Upper lobe of left lung (tissue), 6 donors: ENCODE measurements around the gene S100A8. TPM values are rescaled to one million over a fixed set of nuclear protein-coding genes. Genes with fewer than 3 reads are reported as not detected.

ENCODE experiments used
- ATAC-seq, 2 donors: fragments of 200-7000 bp; cut with Tn5 transposase; one replicate each; pipeline ENCODE4 v1.9.1; 2022; ENCODE audit warnings: mild to moderate bottlenecking in 2 of 2, moderate library complexity in 2 of 2; ENCODE audit not compliant: low FRiP score in 2 of 2
- DNase-seq, 2 donors: peaks; one replicate each; pipeline ENCODE4 v3.0.0-alpha.2; 2019 to 2020
- H3K27ac ChIP-seq, 4 donors: fragments of 200-600 bp; sonication (generic); one replicate each; pipeline ENCODE4 v1.5.1; 2016 to 2019
- H3K27me3 ChIP-seq, 4 donors: fragments of 200-600 bp; sonication (generic); one replicate each; pipeline ENCODE4 v1.5.1; 2017 to 2019
- H3K36me3 ChIP-seq, 4 donors: fragments of 200-600 bp; sonication (generic); one replicate each; pipeline ENCODE4 v1.5.1; 2016 to 2019
- H3K4me1 ChIP-seq, 4 donors: fragments of 200-600 bp; sonication (generic); one replicate each; pipeline ENCODE4 v1.5.1; 2018 to 2019
- H3K4me3 ChIP-seq, 4 donors: fragments of 200-600 bp; sonication (generic); one replicate each; pipeline ENCODE4 v1.5.1; 2017 to 2019; ENCODE audit warnings: mild to moderate bottlenecking in 2 of 4, moderate library complexity in 1 of 4
- H3K9me3 ChIP-seq, 4 donors: fragments of 200-600 bp; sonication (generic); one replicate each; pipeline ENCODE4 v1.5.1; 2018 to 2019
- CTCF ChIP-seq, 6 experiments: fragments of 450-650 bp in 4 of 6; fragments of 200-600 bp in 2 of 6; sonication (generic) in 2 of 6; IDR thresholded peaks; one replicate each; pipeline ENCODE4 v1.5.1; 2016 to 2019; ENCODE audit warnings: antibody characterized with exemption in 6 of 6
- EP300 ChIP-seq, 4 donors: sonication (generic); formaldehyde crosslinking; IDR thresholded peaks; one replicate each; pipeline ENCODE4 v1.5.1; 2017; ENCODE audit warnings: antibody characterized with exemption in 4 of 4, control low read depth in 2 of 4
- POLR2A ChIP-seq, 4 donors: fragments of 450-650 bp; IDR thresholded peaks; one replicate each; pipeline ENCODE4 v1.5.1; 2016 to 2017; ENCODE audit warnings: antibody characterized with exemption in 4 of 4, mild to moderate bottlenecking in 2 of 4
- POLR2AphosphoS5 ChIP-seq, 2 donors: sonication (generic); formaldehyde crosslinking; IDR thresholded peaks; one replicate each; pipeline ENCODE4 v1.5.1; 2017; ENCODE audit warnings: antibody characterized with exemption in 2 of 2
- WGBS, 2 donors: methylation state at CpG; one replicate each; pipeline ENCODE4 v1.1.5; 2017 to 2018; 5-methylcytosine and 5-hydroxymethylcytosine counted together
- total RNA-seq, 6 donors: library from RNA; depleted of rRNA in 4 of 6; stranded (reverse); fragments of >200 nt in 4 of 6; gene quantifications; one replicate each; pipeline versions ENCODE4 v1.1.0 to v1.2.1, GENCODE V29; 2016 to 2021
- donor health status: DM: no; HTN: no; CAD: no; lungs with moderate emphysema.
- donor health status: DM: no; HTN: yes; CAD: no; lungs with severe emphysema.

The S100A8 gene
- total RNA-seq, 6 donors from 2014 or later = 49.2 to 842 (median 194) TPM

GRCh38 chr1:153400244-153400643 is 9.4 kb upstream of the S100A8 start:
- ATAC-seq (no peak), DNase-seq (no peak)
- H3K9me3 ChIP-seq = no peaks in the 10 kb centered on the region
- no peaks in the 10 kb centered on the region for H3K4me1 ChIP-seq
- H3K27me3 ChIP-seq = no peaks in the 10 kb centered on the region
- H3K4me3 ChIP-seq = no peak overlapping the region
- no peaks in the 10 kb centered on the region for H3K36me3 ChIP-seq
- 70 to 71% methylated on average over 5 of the region's 5 CpGs for WGBS, 2 donors
- no peak overlapping the region for H3K27ac ChIP-seq
- TF ChIP-seq POLR2A (IDR thresholded peaks at IDR 0.05) (no peak), POLR2AphosphoS5 (IDR thresholded peaks at IDR 0.05) (no peak), EP300 (IDR thresholded peaks at IDR 0.05) (no peak), CTCF (IDR thresholded peaks at IDR 0.05) (no peak)

GRCh38 chr1:153399401-153400055 is 8.7 kb upstream of the S100A8 start:
- DNase-seq (no peak), ATAC-seq (no peak)
- Histone ChIP-seq H3K27me3 (no peaks in the 10 kb centered on the region), H3K4me1 (no peaks in the 10 kb centered on the region), H3K27ac (no peak overlapping the region), H3K9me3 (no peaks in the 10 kb centered on the region), H3K4me3 (no peak overlapping the region), H3K36me3 (no peaks in the 10 kb centered on the region)
- TF ChIP-seq CTCF (IDR thresholded peaks at IDR 0.05) = no peak
- no peak for TF ChIP-seq POLR2AphosphoS5 (IDR thresholded peaks at IDR 0.05)
- no peak for TF ChIP-seq POLR2A (IDR thresholded peaks at IDR 0.05)
- TF ChIP-seq EP300 (IDR thresholded peaks at IDR 0.05) = no peak
- 87 to 89% methylated on average over 7 of the region's 7 CpGs for WGBS, 2 donors

- 80 to 85% methylated on average over 6 of the region's 6 CpGs for WGBS, 2 donors
- Histone ChIP-seq H3K27ac (no peak overlapping the region), H3K9me3 (no peaks in the 10 kb centered on the region), H3K27me3 (no peaks in the 10 kb centered on the region), H3K4me1 (no peaks in the 10 kb centered on the region), H3K36me3 (no peaks in the 10 kb centered on the region), H3K4me3 (no peak overlapping the region)
- no peak for DNase-seq
- no peak for ATAC-seq
- no peak for TF ChIP-seq EP300 (IDR thresholded peaks at IDR 0.05)
Measured at GRCh38 chr1:153397924-153398651, 7.2 kb upstream of the S100A8 start.

- DNase-seq (no peak), ATAC-seq (no peak)
- 86 to 88% methylated on average over 13 to 19 of the region's 19 CpGs for WGBS, 2 donors
- Histone ChIP-seq H3K4me3 (no peak overlapping the region), H3K36me3 (no peaks in the 10 kb centered on the region), H3K9me3 (no peaks in the 10 kb centered on the region), H3K4me1 (no peaks in the 10 kb centered on the region), H3K27me3 (no peaks in the 10 kb centered on the region), H3K27ac (no peak overlapping the region)
- TF ChIP-seq EP300 (IDR thresholded peaks at IDR 0.05) = no peak
- TF ChIP-seq POLR2AphosphoS5 (IDR thresholded peaks at IDR 0.05) = no peak
- no peak for TF ChIP-seq CTCF (IDR thresholded peaks at IDR 0.05)
- TF ChIP-seq POLR2A (IDR thresholded peaks at IDR 0.05) = no peak
Measured at GRCh38 chr1:153397051-153397923, 6.4 kb upstream of the S100A8 start.

- H3K4me3 ChIP-seq = no peak overlapping the region
- WGBS, 2 donors = 80 to 100% methylated on average over 3 to 6 of the region's 6 CpGs
- no peak for ATAC-seq
Measured at GRCh38 chr1:153396461-153396860, 5.6 kb upstream of the S100A8 start.

More at GRCh38 chr1:153396461-153396860, 5.6 kb upstream of the S100A8 start:
- no peaks in the 10 kb centered on the region for H3K36me3 ChIP-seq
- H3K9me3 ChIP-seq = no peaks in the 10 kb centered on the region
- H3K27me3 ChIP-seq = no peaks in the 10 kb centered on the region
- H3K27ac ChIP-seq = no peak overlapping the region
- H3K4me1 ChIP-seq = no peaks in the 10 kb centered on the region
- DNase-seq = no peak
- TF ChIP-seq EP300 (IDR thresholded peaks at IDR 0.05) (no peak), CTCF (IDR thresholded peaks at IDR 0.05) (no peak), POLR2A (IDR thresholded peaks at IDR 0.05) (no peak), POLR2AphosphoS5 (IDR thresholded peaks at IDR 0.05) (no peak)
